Colonic mucosa (tissue), 4 donors: ENCODE data around the gene FIGLA. TPM values are rescaled to one million over a fixed set of nuclear protein-coding genes. Genes with fewer than 3 reads are reported as not detected.

Source experiments
- DNase-seq: peaks from one replicate; pipeline ENCODE4 v3.0.0-alpha.2; 2020
- H3K27ac ChIP-seq: fragments of 200-600 bp; one replicate; pipeline ENCODE4 v1.8.0; 2021
- H3K27me3 ChIP-seq: fragments of 200-600 bp; one replicate; pipeline ENCODE4 v1.8.0; 2021
- H3K36me3 ChIP-seq: fragments of 200-600 bp; one replicate; pipeline ENCODE4 v1.8.0; 2021
- H3K4me1 ChIP-seq: fragments of 200-600 bp; one replicate; pipeline ENCODE4 v1.8.0; 2021; ENCODE audit warnings: mild to moderate bottlenecking
- H3K4me3 ChIP-seq: fragments of 200-600 bp; one replicate; pipeline ENCODE4 v1.8.0; 2021
- H3K9ac ChIP-seq, 2 donors: one replicate each; pipeline ENCODE4 v1.7.0; 2013; ENCODE audit warnings: control low read depth in 2 of 2, low read depth in 2 of 2, low read length in 2 of 2
- H3K9me3 ChIP-seq: fragments of 200-600 bp; one replicate; pipeline ENCODE4 v1.8.0; 2021
- CTCF ChIP-seq: fragments of 200-600 bp; IDR thresholded peaks from one replicate; pipeline ENCODE4 v1.8.0; 2022; ENCODE audit warnings: antibody characterized with exemption, mild to moderate bottlenecking
- intact Hi-C: fragments of 100-400 bp; cut with DNase I; formaldehyde crosslinking; loops from one replicate; pipeline ENCODE4 v1.14.1; 2022
- total RNA-seq, 2 donors: library from RNA; stranded (reverse); fragmentation: NEBNext Ultra II Directional in 1 of 2; extraction: Animal tissue kit (Norgen Biotek cat#: 25700) in 1 of 2; gene quantifications; one replicate each; pipeline ENCODE4 v1.2.1, GENCODE V29; 2021
- donor health status: healthy.
- donor health status: DM: no; HTN: no; CAD: no.
- donor health status: DM: no; HTN: no; CAD: no.

The FIGLA gene
- total RNA-seq, 2 donors from 2014 or later: not detected

DNA sequence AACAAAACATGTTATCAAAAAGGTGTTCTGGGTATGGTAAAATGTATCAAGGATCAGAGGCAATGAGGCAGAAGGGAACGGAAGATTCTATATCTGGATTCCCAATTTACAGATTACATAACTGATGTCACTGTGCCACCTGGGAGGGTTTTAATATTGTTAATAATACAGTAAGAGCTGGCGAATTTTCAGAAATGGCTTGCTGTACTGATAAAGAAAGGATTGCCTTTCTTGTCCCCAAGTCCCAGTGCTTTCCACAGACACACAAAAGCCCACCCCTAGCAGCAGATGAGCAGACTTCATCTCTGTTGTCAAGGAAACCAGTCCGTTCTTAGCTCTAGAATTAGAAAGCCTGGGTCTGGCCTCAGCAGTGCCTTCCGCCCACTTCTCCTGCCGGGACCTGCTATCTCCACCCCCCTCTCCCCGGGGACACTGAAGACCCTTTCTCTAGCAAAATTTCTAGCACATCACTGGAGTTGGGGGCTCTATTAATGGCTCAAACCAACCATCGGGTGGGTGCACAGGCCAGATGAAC, 56.7 kb downstream of the FIGLA start:
- Histone ChIP-seq H3K4me1 (no peaks in the 10 kb centered on the region), H3K36me3 (no peaks in the 10 kb centered on the region), H3K9ac (no peak overlapping the region), H3K9me3 (no peaks in the 10 kb centered on the region), H3K4me3 (no peak overlapping the region), H3K27me3 (no peaks in the 10 kb centered on the region), H3K27ac (no peak overlapping the region)
- DNase-seq: no peak
- TF ChIP-seq CTCF: no peak
- intact Hi-C loops: no loop called here

- H3K36me3 ChIP-seq: no peaks in the 10 kb centered on the region
- no peak overlapping the region for H3K27ac ChIP-seq
- H3K9me3 ChIP-seq: no peaks in the 10 kb centered on the region
- no peaks in the 10 kb centered on the region for H3K4me1 ChIP-seq
- no peak for TF ChIP-seq CTCF
- intact Hi-C loops: no loop called here
- DNase-seq: no peak
- H3K4me3 ChIP-seq: no peak overlapping the region
- no peaks in the 10 kb centered on the region for H3K27me3 ChIP-seq
- no peak overlapping the region for H3K9ac ChIP-seq
Observed at GRCh38 chr2:70732766-70733645, 57.4 kb downstream of the FIGLA start.

DNA sequence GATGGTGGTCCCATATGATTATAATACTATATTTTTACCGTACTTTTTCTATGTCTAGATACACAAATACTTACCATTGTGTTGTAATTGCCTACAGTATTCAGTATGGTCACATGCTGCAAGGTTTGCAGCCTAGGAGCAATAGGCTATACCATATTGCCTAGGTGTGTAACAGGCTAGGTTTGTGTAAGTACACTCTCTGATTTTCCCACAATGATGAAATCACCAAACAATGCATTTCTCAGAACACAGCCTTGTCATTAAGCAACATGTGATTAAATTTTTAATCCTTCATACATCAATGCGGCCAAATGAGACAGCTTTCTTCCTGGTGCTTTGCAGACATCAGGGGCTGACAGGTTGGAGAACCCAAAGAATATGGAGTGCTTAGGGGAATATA, 59.7 kb downstream of the FIGLA start:
- no peak for TF ChIP-seq CTCF
- Histone ChIP-seq H3K4me1 (no peaks in the 10 kb centered on the region), H3K36me3 (no peaks in the 10 kb centered on the region), H3K9ac (no peak overlapping the region), H3K9me3 (no peaks in the 10 kb centered on the region), H3K27me3 (no peaks in the 10 kb centered on the region), H3K27ac (no peak overlapping the region), H3K4me3 (no peak overlapping the region)
- DNase-seq: no peak
- intact Hi-C loops: no loop called here

DNA sequence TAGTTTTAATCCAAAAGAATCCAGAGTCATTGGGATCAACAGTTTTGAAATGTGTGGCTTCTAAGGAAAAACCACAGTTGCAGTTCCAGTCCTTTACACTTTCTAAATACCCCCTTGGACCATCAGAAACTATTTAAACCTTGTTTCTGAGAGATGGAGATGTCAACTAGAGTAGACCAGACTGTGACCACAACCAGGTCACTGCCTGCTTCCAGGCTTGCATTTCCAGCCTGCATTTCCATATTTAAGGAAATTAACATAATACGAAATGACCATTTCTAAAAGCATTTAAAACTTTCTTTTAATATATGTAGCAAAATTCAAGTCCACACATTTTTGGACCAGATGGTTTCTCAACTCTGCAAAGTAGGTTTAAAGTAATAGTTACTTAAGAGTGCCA, 60.8 kb downstream of the FIGLA start:
- intact Hi-C loops: no loop called here
- H3K9ac ChIP-seq: no peak overlapping the region
- no peaks in the 10 kb centered on the region for H3K27me3 ChIP-seq
- H3K9me3 ChIP-seq: no peaks in the 10 kb centered on the region
- H3K4me1 ChIP-seq: no peaks in the 10 kb centered on the region
- no peak overlapping the region for H3K27ac ChIP-seq
- H3K36me3 ChIP-seq: no peaks in the 10 kb centered on the region
- TF ChIP-seq CTCF: no peak
- no peak overlapping the region for H3K4me3 ChIP-seq
- DNase-seq: no peak

DNA sequence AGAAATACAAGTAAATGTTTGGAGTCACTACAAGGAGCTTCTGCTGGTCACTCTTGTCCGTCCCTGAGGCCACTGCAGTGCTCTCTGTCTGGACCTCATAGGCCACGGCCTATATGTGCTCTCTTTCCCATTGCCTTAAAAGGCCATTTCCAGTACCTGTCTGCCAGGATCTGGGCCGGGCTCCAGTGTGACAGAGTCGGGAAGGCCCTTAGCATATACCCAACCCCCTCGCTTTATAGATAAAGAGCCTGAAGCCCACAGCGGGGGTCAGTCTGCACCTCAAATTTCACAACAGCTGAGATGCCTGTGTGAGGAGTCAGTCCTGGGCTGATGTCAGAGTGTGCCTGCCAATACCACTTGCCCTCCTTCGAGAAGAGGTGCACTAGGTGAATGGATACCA, 62.3 kb downstream of the FIGLA start:
- Histone ChIP-seq H3K36me3 (no peaks in the 10 kb centered on the region), H3K9ac (no peak overlapping the region), H3K27ac (no peak overlapping the region), H3K4me1 (no peaks in the 10 kb centered on the region), H3K4me3 (no peak overlapping the region), H3K9me3 (no peaks in the 10 kb centered on the region), H3K27me3 (no peaks in the 10 kb centered on the region)
- no peak for DNase-seq
- intact Hi-C loops: no loop called here
- TF ChIP-seq CTCF: no peak

Other genes starting within 250 kb of the FIGLA start
- gene TGFA, start 236.8 kb downstream of the FIGLA start, total RNA-seq: 10 to 100 TPM; 21.4 to 25.8 TPM
- gene ADD2, start 22.4 kb downstream of the FIGLA start, total RNA-seq: 1 to 10 TPM in 1 of 2 donors, under 1 TPM in 1; 0.79 to 1.1 TPM
- gene CLEC4F, start 30.0 kb upstream of the FIGLA start, total RNA-seq: under 1 TPM in 1 of 2 donors, not detected in 1; 0.12 TPM
- gene CD207, start 45.2 kb upstream of the FIGLA start, total RNA-seq: under 1 TPM in 1 of 2 donors, not detected in 1; 0.21 TPM
- not detected for gene VAX2, start 109.9 kb upstream of the FIGLA start, total RNA-seq
- not detected for gene ATP6V1B1, start 145.3 kb upstream of the FIGLA start, total RNA-seq
- under 1 TPM in 1 of 2 donors, not detected in 1; 0.40 TPM for gene ANKRD53, start 188.0 kb upstream of the FIGLA start, total RNA-seq
- 10 to 100 TPM; 43.6 to 58.8 TPM for gene TEX261, start 204.2 kb upstream of the FIGLA start, total RNA-seq